Left lobe of liver (tissue), 2 donors: ENCODE results near the gene MYG1. TPM values are rescaled to one million over a fixed set of nuclear protein-coding genes. Genes with fewer than 3 reads are reported as not detected.
A peak's percentile ranks its signal among the peaks of the same experiment; 100 is the strongest.
"Not testable (repeated sequence)": the region's sequence is repeated elsewhere in the genome, so short reads cannot be mapped to it uniquely, and the experiment has no call there.

ENCODE experiments used
- ATAC-seq: fragments of 200-7000 bp; cut with Tn5 transposase; one replicate; pipeline ENCODE4 v1.9.1; 2020; ENCODE audit warnings: mild to moderate bottlenecking, moderate library complexity
- DNase-seq: peaks from one replicate; pipeline ENCODE4 v3.0.0-alpha.2; 2020; ENCODE audit warnings: low spot score
- total RNA-seq: library from RNA; stranded (reverse); gene quantifications from one replicate; pipeline ENCODE4 v1.2.1, GENCODE V29; 2021
- donor health status: DM: no; HTN: no; CAD: no; lungs with moderate emphysema.
- donor health status: DM: no; HTN: yes; CAD: no.

MYG1 gene
- total RNA-seq, 1 donor from 2014 or later, result 24.0 TPM

- DNase-seq (no peak), ATAC-seq (no peak)
These were observed 19.5 kb upstream of the MYG1 start for GRCh38 chr12:53279888-53280498.

GRCh38 chr12:53286448-53286847 lies 13.0 kb upstream of the MYG1 start:
- DNase-seq, result no peak

DNA sequence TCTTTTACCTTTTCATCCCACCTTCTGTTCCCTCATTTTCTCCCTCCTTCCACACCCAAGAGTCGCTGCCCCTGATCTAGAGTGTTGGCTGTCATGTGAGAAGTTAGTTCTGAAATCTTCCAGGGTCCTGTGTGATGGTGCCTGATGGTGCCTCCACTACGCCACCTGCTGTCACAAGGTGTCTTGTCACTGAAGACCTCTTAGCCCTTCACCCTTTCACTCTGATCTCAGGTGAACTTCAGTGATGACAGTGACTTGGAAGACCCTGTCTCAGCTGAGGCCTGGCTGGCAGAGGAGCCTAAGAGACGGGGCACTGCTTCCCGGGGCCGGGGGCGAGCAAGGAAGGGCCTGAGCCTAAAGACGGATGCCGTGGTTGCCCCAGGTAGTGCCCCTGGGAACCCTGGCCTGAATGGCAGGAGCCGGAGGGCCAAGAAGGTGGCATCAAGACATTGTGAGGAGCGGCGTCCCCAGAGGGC lies 11.7 kb upstream of the MYG1 start:
- DNase-seq (peak; percentile 73), ATAC-seq (peak; percentile 94)

More at GRCh38 chr12:53286448-53286847, 13.0 kb upstream of the MYG1 start:
- no peak for ATAC-seq

DNA sequence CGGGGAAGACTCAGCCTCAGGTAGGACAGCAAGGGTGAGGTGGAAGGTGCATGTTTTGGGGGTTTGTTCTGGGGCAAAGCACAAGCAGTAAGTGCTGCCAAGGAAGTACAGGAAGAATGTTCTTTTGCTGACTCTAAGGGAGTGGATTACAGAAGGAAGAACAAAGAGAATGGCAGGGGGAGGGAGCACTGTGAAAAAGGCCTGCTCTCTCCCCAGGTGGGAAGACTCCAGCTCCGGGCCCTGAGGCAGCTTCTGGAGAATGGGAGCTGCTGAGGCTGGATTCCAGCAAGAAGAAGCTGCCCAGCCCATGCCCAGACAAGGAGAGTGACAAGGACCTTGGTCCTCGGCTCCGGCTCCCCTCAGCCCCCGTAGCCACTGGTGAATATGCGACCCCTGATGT lies 11.2 kb upstream of the MYG1 start:
- ATAC-seq (peak; percentile 18), DNase-seq (no peak)

GRCh38 chr12:53289891-53290290 lies 9.6 kb upstream of the MYG1 start:
- ATAC-seq, result peak; percentile 10
- no peak for DNase-seq

DNA sequence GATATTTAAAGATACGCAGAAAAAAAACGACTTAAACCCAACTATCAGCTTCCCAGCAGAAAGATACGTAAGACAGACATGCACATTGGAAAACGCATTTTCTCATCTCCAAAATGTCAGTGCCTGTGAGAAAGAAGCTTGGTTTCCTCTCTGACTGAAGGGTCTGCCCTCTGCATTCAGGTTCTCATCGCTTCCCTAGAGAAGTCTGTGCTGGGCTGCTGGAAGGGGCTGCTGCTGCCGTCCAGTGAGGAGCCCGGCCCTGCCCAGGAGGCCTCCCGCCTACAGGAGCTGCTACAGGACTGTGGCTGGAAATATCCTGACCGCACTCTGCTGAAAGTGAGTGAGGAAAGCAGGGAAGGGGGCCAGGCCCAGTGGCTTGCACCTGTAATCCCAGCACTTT lies 8.8 kb upstream of the MYG1 start:
- DNase-seq (no peak), ATAC-seq (no peak)

DNA sequence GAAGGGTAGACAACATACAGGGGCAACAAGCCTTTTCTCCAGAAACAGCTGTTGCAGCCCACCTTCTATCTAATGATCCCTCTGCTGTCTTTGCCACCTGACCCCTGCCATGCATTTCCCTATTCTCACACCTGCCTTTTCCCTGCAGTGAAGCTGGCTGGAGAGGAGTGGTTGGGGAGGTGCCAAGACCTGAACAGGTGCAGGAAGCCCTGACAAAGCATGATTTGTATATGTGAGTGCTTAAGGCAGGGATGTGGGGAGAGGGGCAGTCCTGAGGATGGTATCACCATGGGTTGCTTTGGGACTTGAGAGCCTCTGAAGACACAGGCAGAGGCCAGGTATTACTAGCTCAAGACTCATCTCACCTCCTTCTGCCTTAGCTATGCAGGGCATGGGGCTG lies 7.1 kb upstream of the MYG1 start:
- DNase-seq (no peak), ATAC-seq (no peak)

- peak; percentile 89 for ATAC-seq
- peak; percentile 89 for DNase-seq
These were observed 4.2 kb upstream of the MYG1 start, which contains the start of gene PFDN5 for GRCh38 chr12:53295070-53295890. Gene PFDN5, plus strand, starts transcription at chr12:53295542. Its CDS starts 26 bp downstream, at chr12:53295568.

- ATAC-seq, result no peak
These were observed 3.6 kb upstream of the MYG1 start for GRCh38 chr12:53295891-53296219.

GRCh38 chr12:53297106-53297505 lies 2.4 kb upstream of the MYG1 start:
- not testable (repeated sequence) for DNase-seq, ATAC-seq

More at GRCh38 chr12:53295891-53296219, 3.6 kb upstream of the MYG1 start:
- no peak for DNase-seq

- no peak for DNase-seq
These were observed 1.3 kb upstream of the MYG1 start for GRCh38 chr12:53298164-53298563.

GRCh38 chr12:53299101-53299453 lies 418 bp upstream of the MYG1 start:
- no peak for ATAC-seq
- DNase-seq, result no peak

More at GRCh38 chr12:53298164-53298563, 1.3 kb upstream of the MYG1 start:
- no peak for ATAC-seq

DNA sequence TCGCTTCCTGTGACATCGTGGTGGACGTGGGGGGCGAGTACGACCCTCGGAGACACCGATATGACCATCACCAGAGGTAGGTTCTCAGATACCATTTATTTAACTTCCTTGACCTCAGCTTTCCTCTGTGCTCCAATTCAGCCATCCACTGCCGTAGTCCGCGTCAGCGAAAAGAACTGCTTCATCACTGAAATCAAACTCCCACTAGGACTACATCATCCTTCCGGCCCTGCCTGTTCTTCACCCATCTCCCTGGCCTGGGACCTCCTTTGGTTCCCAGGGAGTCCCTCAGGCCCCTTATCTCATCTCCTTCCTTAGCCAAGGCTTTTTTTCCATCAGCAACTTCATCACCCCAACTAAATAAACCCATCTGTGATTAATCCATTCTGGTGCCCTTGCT lies 692 bp downstream of the MYG1 start:
- no peak for ATAC-seq

DNA sequence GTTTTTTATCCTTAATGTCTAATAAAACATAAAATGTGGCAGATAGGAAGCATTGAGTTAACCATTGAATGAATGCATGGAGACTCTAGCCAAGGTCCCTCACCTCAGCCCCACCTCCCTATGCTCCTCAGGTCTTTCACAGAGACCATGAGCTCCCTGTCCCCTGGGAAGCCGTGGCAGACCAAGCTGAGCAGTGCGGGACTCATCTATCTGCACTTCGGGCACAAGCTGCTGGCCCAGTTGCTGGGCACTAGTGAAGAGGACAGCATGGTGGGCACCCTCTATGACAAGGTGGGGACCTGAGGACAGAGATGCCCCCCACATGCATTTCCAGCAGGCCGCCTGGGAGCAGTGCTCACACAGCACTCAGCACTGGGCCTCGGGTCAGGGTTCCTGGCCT lies 3.4 kb downstream of the MYG1 start:
- ATAC-seq (no peak), DNase-seq (no peak)

More for the DNA sequence above, 692 bp downstream of the MYG1 start:
- DNase-seq, result no peak

- ATAC-seq, result no peak
- no peak for DNase-seq
These were observed 7.3 kb downstream of the MYG1 start for GRCh38 chr12:53306826-53307225.

DNA sequence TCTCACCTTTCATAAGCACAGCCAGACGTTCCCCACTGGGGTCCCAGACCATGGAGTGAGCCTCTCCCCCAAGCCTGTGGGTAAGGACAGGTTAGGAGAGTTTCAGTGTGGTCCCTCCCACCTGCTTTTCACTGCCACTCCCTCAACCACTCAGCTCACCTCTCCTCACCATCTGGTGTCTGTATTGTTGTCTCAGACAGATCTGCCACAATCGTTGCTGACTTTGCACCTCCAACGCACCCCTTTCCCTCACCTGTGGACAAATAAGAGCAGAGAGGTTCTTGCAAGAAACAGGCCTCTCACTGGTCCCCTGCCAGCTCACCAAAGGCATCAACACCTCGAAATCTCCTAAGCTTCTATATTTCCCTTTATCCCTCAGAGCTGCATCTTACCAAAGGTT lies 8.8 kb downstream of the MYG1 start:
- ATAC-seq (no peak), DNase-seq (no peak)

GRCh38 chr12:53313996-53314395 lies 14.5 kb downstream of the MYG1 start:
- no peak for ATAC-seq
- DNase-seq, result no peak

DNA sequence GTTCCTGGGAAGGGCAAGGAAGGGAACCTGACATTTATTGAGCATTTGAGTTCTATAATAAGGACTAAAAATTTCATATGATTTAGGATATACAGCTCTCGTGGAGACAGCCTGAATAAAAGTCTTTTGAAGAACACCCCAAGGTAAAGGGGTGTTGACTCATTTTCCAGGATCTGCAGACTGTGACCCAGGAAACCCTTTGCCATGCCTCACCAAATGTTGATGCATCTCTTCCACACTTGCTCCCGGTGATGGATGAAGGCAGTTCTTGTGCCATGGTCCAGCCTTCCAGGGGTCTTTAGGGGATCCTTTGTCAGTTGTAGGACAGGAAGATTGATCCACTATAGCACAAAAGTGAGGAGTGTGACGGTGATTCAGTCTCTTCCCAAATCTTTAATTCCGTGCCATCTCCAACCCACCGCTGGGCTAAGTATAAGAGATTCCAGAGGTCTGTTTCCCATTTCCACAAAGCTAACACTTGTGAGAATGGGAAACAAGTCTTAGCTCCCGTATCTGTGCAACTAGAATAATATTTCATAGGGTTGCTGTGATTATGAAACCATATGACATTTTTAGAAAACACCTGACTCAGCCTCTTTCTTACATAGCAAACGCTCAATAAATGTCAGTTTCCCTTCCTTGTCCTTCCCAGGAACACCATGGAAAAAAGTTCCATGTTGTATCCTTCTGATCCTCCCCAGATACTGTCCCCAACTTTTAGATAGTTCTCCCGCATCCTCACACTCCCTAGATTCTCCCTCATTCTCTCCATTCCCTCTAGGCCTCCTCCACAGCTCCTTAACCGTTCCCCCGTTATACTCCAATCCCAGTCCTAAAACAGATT lies 21.1 kb downstream of the MYG1 start:
- ATAC-seq (no peak), DNase-seq (no peak)

GRCh38 chr12:53324113-53324778 lies 24.8 kb downstream of the MYG1 start:
- ATAC-seq, result peak; percentile 23
- DNase-seq, result peak; percentile 60

GRCh38 chr12:53324779-53325510 lies 25.4 kb downstream of the MYG1 start:
- ATAC-seq (peak; percentile 80), DNase-seq (peak; percentile 96)
